Thoracic aorta (tissue), 2 donors: Measurements from ENCODE around the gene VSIG10L. TPM values are rescaled to one million over a fixed set of nuclear protein-coding genes. Genes with fewer than 3 reads are reported as not detected.

ENCODE experiments used
- ATAC-seq: fragments of 150-250 bp; one replicate; pipeline ENCODE4 v1.8.0; 2017; ENCODE audit warnings: low read depth; ENCODE audit not compliant: insufficient number of reproducible peaks, low FRiP score
- DNase-seq: peaks from one replicate; pipeline ENCODE4 v3.0.0-alpha.2; 2020; ENCODE audit warnings: low spot score
- H3K27ac ChIP-seq, 2 donors: fragments of 200-600 bp; sonication (generic); 1 replicate in 1 of 2; 2 replicates in 1 of 2; pipeline ENCODE4 v1.5.1; 2016; ENCODE audit warnings: mild to moderate bottlenecking in 2 of 2, moderate library complexity in 2 of 2
- H3K27me3 ChIP-seq: fragments of 200-600 bp; sonication (generic); replicated peaks from 2 replicates; pipeline ENCODE4 v1.6.0; 2016; ENCODE audit warnings: mild to moderate bottlenecking; ENCODE audit not compliant: insufficient read depth
- H3K36me3 ChIP-seq: fragments of 200-600 bp; sonication (generic); one replicate; pipeline ENCODE4 v1.5.1; 2016
- H3K4me1 ChIP-seq, 2 donors: fragments of 200-600 bp; sonication (generic); 1 replicate in 1 of 2; 2 replicates in 1 of 2; pipeline versions ENCODE4 v1.5.1 to v1.6.0; 2016; ENCODE audit warnings: low read depth in 2 of 2, mild to moderate bottlenecking in 1 of 2; ENCODE audit not compliant: control insufficient read depth in 1 of 2
- H3K4me3 ChIP-seq: fragments of 200-600 bp; sonication (generic); 2 replicates; pipeline ENCODE4 v1.5.1; 2016; ENCODE audit warnings: mild to moderate bottlenecking
- H3K9me3 ChIP-seq: fragments of 200-600 bp; sonication (generic); 2 replicates; pipeline ENCODE4 v1.5.1; 2016
- total RNA-seq, 2 donors: library from RNA; depleted of rRNA; stranded (reverse); fragments of >200 nt; gene quantifications; one replicate each; pipeline versions ENCODE4 v1.1.0 to v1.2.3, GENCODE V29; 2016
- TF ChIP-seq, protein P1 (sequence below): fragments of 200-600 bp; sonication (generic); IDR thresholded peaks from one replicate; pipeline ENCODE4 v1.5.1; 2019; ENCODE audit warnings: antibody characterized with exemption

Gene VSIG10L
- total RNA-seq, 2 donors from 2014 or later, result 0.54 to 1.6 TPM

DNA sequence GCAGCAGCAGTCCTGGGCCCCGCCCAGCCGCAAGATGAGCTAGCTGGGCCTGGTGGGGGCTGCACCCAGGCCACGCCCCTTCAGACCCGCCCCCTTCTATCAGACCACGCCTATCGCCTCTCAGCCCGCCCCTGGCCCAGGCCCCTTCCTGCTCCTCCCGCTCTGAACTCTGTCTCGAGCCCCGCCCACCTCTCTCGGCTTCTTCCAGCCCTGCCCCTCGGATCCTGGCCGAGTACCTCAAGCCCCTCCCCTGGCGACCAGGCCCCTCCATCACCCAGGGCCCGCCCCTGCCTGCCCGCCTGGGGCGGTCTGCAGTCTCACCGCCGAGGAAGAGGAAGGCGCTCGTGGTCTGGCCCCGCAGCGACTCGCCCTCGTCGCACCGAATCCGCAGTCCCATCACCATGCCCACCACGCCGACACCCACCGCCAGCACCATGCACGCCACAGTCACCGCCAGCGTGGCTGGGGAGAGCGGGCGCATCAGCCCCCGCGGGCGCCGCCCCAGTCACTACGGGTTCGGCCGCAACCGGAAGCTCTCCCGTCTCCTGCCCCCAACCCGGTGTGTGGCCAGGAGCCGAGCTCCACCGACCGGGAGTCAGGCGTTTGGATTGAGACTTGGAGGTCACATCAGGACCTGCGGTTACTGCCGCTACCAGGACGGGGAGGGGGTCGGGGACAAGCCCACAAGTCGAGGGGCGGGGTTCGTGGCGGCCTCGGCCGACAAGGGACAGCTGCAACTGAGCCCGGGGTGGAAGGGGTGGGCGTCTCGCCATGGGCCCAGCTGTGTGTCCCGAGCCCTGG, 25.8 kb upstream of the VSIG10L start:
- H3K27me3 ChIP-seq, result no peaks in the 10 kb centered on the region
- H3K4me3 ChIP-seq, result peak overlapping the region; percentile 81
- TF ChIP-seq, protein P1, sequence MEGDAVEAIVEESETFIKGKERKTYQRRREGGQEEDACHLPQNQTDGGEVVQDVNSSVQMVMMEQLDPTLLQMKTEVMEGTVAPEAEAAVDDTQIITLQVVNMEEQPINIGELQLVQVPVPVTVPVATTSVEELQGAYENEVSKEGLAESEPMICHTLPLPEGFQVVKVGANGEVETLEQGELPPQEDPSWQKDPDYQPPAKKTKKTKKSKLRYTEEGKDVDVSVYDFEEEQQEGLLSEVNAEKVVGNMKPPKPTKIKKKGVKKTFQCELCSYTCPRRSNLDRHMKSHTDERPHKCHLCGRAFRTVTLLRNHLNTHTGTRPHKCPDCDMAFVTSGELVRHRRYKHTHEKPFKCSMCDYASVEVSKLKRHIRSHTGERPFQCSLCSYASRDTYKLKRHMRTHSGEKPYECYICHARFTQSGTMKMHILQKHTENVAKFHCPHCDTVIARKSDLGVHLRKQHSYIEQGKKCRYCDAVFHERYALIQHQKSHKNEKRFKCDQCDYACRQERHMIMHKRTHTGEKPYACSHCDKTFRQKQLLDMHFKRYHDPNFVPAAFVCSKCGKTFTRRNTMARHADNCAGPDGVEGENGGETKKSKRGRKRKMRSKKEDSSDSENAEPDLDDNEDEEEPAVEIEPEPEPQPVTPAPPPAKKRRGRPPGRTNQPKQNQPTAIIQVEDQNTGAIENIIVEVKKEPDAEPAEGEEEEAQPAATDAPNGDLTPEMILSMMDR, result peak; percentile 5
- no peaks in the 10 kb centered on the region for H3K9me3 ChIP-seq
- H3K36me3 ChIP-seq, result no peaks in the 10 kb centered on the region
- H3K4me1 ChIP-seq, result peaks cover 7 to 22% of the 10 kb centered on the region in 2 donors
- peak overlapping the region; percentile 84 to 95 for H3K27ac ChIP-seq
- ATAC-seq (peak; percentile 89), DNase-seq (peak; percentile 99)

DNA sequence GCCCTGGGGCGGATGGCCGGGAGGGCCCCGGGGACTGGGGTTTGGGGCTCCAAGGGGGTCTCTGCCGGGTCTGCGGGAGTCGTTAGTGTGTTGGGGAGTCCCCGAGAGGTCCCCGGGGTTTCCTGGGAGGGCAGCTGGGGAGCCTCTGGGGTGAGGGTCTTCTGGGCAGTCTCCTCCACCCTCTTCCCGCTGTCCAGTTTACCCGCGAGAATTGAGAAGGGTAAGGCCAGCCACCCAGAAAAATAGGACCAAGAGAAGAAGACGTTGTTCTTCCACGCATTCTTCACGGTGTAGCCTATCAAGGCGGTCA, 25.3 kb upstream of the VSIG10L start:
- Histone ChIP-seq H3K4me1 (peaks cover 7 to 22% of the 10 kb centered on the region in 2 donors), H3K27me3 (no peaks in the 10 kb centered on the region), H3K36me3 (no peaks in the 10 kb centered on the region), H3K27ac (peak overlapping the region; percentile 84 to 95), H3K9me3 (no peaks in the 10 kb centered on the region), H3K4me3 (peak overlapping the region; percentile 81)
- TF ChIP-seq, protein P1, result no peak
- no peak for DNase-seq
- no peak for ATAC-seq

DNA sequence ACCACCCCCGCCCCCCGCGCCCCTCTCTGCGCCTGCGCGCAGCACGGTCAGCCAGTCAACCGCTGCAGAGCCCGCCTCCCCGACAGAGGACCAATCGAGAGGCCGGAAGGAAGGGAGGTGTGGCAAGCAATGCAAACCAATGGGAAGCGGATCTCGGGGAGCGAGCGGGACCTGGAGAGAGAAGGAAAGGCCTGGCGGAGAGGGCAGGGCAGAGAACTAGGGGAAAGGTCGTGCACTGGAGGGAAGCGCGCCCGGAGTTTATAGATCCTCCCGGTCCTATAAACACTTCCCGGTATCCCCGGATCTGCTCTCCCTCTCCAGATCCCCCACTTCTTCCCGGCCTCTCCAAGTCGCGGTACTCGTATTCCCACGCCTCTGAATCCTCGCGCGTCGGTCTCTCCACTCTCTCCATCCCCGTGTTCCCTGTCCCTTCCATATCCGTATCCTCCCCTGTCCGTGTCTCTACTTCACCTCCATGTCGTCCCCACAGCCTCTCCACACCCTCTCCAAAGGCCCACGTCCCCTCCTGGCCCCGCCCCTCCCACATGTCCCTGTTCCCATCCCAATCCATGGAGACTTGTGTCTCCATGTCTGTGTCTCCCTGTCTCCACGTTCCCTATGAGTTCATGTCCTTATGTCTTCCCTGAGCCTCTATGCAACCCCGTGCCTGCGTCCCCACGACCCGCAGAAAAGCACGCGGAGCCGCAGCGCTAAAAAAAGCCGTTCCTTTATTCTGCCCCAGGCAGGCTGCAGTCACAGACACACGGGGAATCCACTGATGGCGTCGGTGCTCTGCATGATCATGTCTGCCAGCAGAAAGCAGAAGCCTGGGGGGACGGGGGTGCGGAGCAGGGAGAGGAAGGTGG, 24.7 kb upstream of the VSIG10L start:
- TF ChIP-seq, protein P1, result no peak
- no peaks in the 10 kb centered on the region for H3K27me3 ChIP-seq
- peaks cover 7 to 22% of the 10 kb centered on the region in 2 donors for H3K4me1 ChIP-seq
- H3K9me3 ChIP-seq, result no peaks in the 10 kb centered on the region
- DNase-seq (peak; percentile 99), ATAC-seq (peak; percentile 40)
- peak overlapping the region; percentile 84 to 95 for H3K27ac ChIP-seq
- H3K4me3 ChIP-seq, result peak overlapping the region; percentile 81
- no peaks in the 10 kb centered on the region for H3K36me3 ChIP-seq

- ATAC-seq, result no peak
- TF ChIP-seq, protein P1, result no peak
- Histone ChIP-seq H3K36me3 (no peaks in the 10 kb centered on the region), H3K9me3 (no peaks in the 10 kb centered on the region), H3K4me1 (peaks cover 7 to 22% of the 10 kb centered on the region in 2 donors), H3K27me3 (no peaks in the 10 kb centered on the region), H3K27ac (peak within 1 kb of the TSS; percentile 84 to 95), H3K4me3 (peak within 1 kb of the TSS; percentile 81)
- no peak for DNase-seq
Observed at GRCh38 chr19:51365965-51366388, 24.0 kb upstream of the VSIG10L start, which contains the start of gene ETFB. TSS of gene ETFB (minus strand) at chr19:51366388. CDS start at chr19:51366326, 62 bp downstream.
